ENCODE measurements around the gene HTRA2. TPM values are rescaled to one million over a fixed set of nuclear protein-coding genes. Genes with fewer than 3 reads are reported as not detected.

The HTRA2 gene
- total RNA-seq, 1 experiment from 2014 or later: 24.9 TPM

GRCh38 chr2:74516650-74517049 is 13.1 kb upstream of the HTRA2 start:
- no peak for TF ChIP-seq CTCF (conservative IDR thresholded peaks at IDR 0.05)
- Mint-ChIP-seq H3K9me3 (peaks cover 10 to 17% of the 10 kb centered on the region in 2 experiments), H3K27me3 (ENCODE audit: low read depth) (peaks cover 97% of the 10 kb centered on the region), H3K4me1 (peaks cover 12 to 14% of the 10 kb centered on the region in 2 experiments), H3K27ac (no peak overlapping the region), H3K36me3 (ENCODE audit: insufficient read depth in 1 of 3, low read depth in 3 of 3) (peaks cover 5 to 8% (median 6%) of the 10 kb centered on the region in 3 experiments; a peak in 5 of 7 replicates), H3K4me3 (peak overlapping the region in 1 of 2 experiments; percentile 1; a peak in 2 of 5 replicates)
- Histone ChIP-seq H3K4me1 (ENCODE audit: insufficient read depth, low read length) (no peaks in the 10 kb centered on the region), H3K79me1 (ENCODE audit: insufficient read depth, low read depth, low read length, poor library complexity, severe bottlenecking) (no peaks in the 10 kb centered on the region), H2AK5ac (ENCODE audit: insufficient read length, low read length) (no peak overlapping the region), H3K4me2 (ENCODE audit: insufficient read depth, insufficient read length, low read length) (no peak overlapping the region), H2BK12ac (ENCODE audit: insufficient read length, low read depth, low read length) (no peak overlapping the region), H2BK5ac (ENCODE audit: insufficient read length, low read length) (no peak overlapping the region), H2BK120ac (ENCODE audit: low read depth, low read length, poor library complexity, severe bottlenecking) (no peak overlapping the region), H2BK15ac (ENCODE audit: low read depth, low read length) (no peak overlapping the region), H2BK20ac (ENCODE audit: low read depth, low read length, poor library complexity, severe bottlenecking) (no peak overlapping the region), H3K56ac (ENCODE audit: insufficient read length, low read depth, low read length) (no peak overlapping the region), H3K14ac (ENCODE audit: insufficient read depth, low read length) (no peak overlapping the region), H3K23ac (ENCODE audit: insufficient read length, low read depth, low read length) (no peak overlapping the region), H2AFZ (ENCODE audit: low read length) (no peak overlapping the region), H3K79me2 (ENCODE audit: insufficient read depth, low read length) (no peaks in the 10 kb centered on the region), H3K18ac (ENCODE audit: insufficient read length, low read depth, low read length) (no peak overlapping the region), H3K9me3 (ENCODE audit: control insufficient read depth, low read depth, low read length) (no peaks in the 10 kb centered on the region), H4K5ac (ENCODE audit: insufficient read length, low read depth, low read length) (no peak overlapping the region), H3K27me3 (ENCODE audit: insufficient read depth, low read length) (peaks cover 76% of the 10 kb centered on the region), H3K23me2 (ENCODE audit: insufficient read length, low read depth, low read length, poor library complexity, severe bottlenecking) (peaks cover 19% of the 10 kb centered on the region), H3K9ac (ENCODE audit: extremely low read depth, insufficient read length, low read length) (no peak overlapping the region), H3K27ac (ENCODE audit: insufficient read length, low read depth, low read length) (no peak overlapping the region), H3K4ac (ENCODE audit: low read depth, low read length) (no peak overlapping the region), H4K20me1 (ENCODE audit: control insufficient read depth, insufficient read depth, insufficient read length) (no peaks in the 10 kb centered on the region), H4K91ac (ENCODE audit: insufficient read length, low read depth, low read length) (no peak overlapping the region), H3T11ph (ENCODE audit: low read length) (no peak overlapping the region), H4K8ac (replicated peaks; ENCODE audit: insufficient read length, low read depth, low read length) (no peak overlapping the region)
- WGBS (ENCODE audit: extremely low coverage, insufficient read length, low lambda C conversion rate): no CpG with 5 or more reads among the region's 13 CpGs
- DNase-seq: no peak
